Activated T-helper 1 cell treated with anti-CD3 and anti-CD28 coated beads, Interleukin-2, amount 50 U/mL, for 16 hours (primary cell): ENCODE results near the gene HAUS7.

Experiments
- DNase-seq, 2 donors: peaks; one replicate each; pipeline ENCODE4 v3.0.0-alpha.2; 2020; ENCODE audit warnings: low read depth in 1 of 2, low spot score in 1 of 2

The HAUS7 gene

GRCh38 chrX:153441296-153441695 is 29.1 kb downstream of the HAUS7 start:
- no peak for DNase-seq

GRCh38 chrX:153440556-153441135 is 29.7 kb downstream of the HAUS7 start:
- no peak for DNase-seq

DNA sequence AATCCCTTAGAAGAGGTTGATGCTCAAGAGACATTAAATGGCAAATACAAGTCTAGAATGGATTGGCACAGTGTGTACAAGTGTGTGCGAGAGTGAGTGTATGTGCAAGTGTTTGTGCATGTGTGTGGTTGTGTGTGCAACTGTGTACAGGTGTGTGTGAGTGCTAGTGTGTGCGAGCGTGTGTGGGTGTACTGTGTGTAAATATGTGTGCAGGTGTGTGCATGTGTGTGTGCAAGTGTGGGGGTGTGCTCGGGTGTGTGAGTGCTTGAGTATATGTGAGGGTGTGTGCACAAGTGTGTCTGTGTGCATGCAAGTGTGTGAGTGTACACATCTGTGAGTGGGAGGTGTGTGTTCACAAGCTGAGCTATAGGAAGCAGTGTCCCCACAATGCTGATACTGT is 30.4 kb downstream of the HAUS7 start:
- DNase-seq, result no peak

GRCh38 chrX:153438532-153438931 is 31.8 kb downstream of the HAUS7 start:
- no peak for DNase-seq

- no peak for DNase-seq
Measured at GRCh38 chrX:153435845-153436244, 34.5 kb downstream of the HAUS7 start.

- DNase-seq, result no peak
Measured at GRCh38 chrX:153434801-153435200, 35.6 kb downstream of the HAUS7 start.

GRCh38 chrX:153433781-153434285 is 36.5 kb downstream of the HAUS7 start:
- DNase-seq, result no peak

- DNase-seq, result no peak
Measured at GRCh38 chrX:153433161-153433680, 37.2 kb downstream of the HAUS7 start.

DNA sequence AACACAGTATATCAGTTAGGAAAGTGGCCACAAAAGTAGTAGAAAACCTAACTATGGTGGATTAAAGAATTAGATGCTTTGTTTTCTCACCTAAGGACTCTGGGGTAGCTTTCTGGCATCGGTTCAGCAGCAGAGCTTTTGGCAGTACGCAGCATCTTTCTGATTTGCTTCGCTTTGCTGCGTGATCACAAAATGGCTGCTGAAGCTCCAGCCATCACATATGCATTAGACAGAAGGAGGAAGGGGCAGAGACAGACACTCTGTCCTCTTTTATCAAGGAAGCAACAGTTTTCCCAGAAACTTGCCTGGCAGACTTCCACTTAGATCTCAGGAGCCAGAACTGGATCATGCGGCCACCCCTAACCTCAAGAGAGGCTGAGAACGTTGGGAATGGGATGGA is 39.6 kb downstream of the HAUS7 start:
- DNase-seq, result no peak

DNA sequence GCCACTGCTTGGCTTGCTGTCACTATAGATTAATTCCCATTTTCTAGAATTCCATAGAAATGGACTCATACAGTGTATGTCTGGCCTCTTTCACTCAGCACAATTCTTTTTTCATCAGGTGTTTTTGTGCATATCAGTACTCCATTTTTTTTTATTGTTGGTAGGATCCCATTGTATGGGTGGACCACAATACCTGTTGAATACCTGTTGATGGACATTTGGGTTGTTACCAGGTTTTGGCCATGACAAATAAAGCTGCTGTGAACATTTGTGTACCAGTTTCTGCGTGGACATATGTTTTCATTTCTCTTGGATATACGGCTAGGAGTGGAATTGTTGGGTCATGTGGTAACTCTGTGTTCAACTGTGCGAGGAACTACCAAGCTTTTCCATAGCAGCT is 44.2 kb downstream of the HAUS7 start:
- DNase-seq, result no peak

DNA sequence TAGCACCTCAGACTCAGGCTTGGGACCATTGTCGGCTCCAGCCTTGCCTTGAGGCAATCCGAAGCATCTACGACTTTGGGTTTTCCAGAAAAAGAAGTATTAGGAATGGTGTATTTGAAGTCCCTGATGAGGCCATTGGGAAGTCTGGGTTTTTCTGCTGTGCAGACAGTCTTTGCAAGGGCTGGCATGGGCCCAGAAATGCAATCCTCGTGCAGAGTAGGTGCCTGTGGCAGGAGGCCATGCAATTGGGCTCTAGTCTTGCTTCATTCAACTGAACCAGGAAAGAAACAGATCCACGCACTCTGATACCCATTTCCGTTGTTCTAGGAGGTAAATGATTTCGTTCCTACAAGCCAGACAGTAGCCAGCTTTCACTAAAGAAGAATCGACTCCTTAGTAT is 46.7 kb downstream of the HAUS7 start:
- DNase-seq, result no peak

- DNase-seq, result no peak
Measured at GRCh38 chrX:153421856-153422255, 48.5 kb downstream of the HAUS7 start.

- DNase-seq, result no peak
Measured at GRCh38 chrX:153420851-153421599, 49.4 kb downstream of the HAUS7 start.

DNA sequence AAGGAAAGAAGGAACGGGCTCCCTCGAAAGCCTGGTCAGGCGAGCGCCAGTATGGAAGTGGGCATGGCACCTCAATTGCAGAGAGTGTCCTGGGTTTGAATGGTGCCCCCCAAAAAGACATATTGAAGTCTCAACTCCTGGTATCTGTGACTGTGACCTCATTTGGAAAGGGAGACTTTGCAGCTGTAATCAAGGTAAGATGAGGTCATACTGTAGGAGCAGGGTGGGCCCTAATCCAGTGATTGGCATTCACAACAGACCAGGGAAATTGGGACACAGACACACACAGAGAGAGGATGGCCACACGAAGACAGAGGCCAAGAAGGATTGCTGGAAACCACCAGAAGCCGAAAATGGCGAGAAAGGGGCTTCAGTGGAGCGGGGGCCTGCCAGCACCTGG is 52.7 kb downstream of the HAUS7 start:
- no peak for DNase-seq

- DNase-seq, result no peak
Measured at GRCh38 chrX:153416781-153417450, 53.5 kb downstream of the HAUS7 start.

DNA sequence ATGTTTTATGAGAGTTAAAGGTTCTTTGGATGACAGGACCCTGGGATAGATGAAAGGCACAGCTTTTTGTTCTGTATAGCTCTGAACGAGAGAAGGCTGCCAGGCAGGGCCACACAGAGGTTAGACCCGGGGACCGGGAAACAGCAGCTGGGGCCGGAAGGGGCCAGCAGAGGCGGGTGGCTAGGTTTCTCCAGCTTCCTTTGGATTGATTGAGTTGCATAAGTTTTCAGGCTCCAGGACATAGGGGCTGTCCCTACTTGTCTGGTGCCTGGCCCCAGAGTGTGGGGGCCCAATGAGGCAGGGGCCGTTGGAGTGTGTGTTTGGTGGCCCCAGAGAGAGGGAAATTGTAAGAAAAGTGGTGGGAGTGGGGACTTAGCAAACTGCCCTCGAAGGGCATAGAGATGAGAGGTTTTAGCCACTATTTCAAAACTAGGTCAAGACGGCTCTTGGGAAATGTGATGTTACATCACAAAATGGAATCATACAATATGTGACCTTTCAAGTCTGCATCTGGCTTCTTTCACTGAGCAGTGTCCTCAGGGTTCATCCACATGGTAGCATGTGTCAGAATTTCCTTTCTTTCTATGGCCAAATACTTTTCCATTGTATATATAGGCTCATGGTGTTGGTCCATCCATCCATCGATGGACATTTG is 55.4 kb downstream of the HAUS7 start:
- DNase-seq, result no peak

DNA sequence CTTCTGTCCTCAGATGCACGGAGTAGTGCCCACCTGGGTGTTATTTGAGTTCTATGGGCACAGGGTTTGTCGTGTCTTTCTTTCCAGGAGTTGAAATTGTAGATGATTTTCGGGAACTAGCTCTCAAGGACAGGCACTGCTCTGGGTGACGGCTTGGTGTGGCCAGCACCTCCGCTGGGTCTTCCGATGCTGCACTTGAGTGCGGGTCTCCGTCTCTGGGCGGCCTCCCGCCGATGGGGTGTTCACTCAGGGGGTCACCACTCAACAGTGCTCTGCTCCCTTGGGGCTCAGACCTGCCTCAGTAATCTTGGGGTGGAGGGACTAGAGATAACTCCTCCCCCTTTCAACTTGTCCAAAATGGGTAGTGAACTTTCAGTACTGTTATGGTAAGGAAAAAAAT is 56.6 kb downstream of the HAUS7 start:
- DNase-seq, result no peak

DNA sequence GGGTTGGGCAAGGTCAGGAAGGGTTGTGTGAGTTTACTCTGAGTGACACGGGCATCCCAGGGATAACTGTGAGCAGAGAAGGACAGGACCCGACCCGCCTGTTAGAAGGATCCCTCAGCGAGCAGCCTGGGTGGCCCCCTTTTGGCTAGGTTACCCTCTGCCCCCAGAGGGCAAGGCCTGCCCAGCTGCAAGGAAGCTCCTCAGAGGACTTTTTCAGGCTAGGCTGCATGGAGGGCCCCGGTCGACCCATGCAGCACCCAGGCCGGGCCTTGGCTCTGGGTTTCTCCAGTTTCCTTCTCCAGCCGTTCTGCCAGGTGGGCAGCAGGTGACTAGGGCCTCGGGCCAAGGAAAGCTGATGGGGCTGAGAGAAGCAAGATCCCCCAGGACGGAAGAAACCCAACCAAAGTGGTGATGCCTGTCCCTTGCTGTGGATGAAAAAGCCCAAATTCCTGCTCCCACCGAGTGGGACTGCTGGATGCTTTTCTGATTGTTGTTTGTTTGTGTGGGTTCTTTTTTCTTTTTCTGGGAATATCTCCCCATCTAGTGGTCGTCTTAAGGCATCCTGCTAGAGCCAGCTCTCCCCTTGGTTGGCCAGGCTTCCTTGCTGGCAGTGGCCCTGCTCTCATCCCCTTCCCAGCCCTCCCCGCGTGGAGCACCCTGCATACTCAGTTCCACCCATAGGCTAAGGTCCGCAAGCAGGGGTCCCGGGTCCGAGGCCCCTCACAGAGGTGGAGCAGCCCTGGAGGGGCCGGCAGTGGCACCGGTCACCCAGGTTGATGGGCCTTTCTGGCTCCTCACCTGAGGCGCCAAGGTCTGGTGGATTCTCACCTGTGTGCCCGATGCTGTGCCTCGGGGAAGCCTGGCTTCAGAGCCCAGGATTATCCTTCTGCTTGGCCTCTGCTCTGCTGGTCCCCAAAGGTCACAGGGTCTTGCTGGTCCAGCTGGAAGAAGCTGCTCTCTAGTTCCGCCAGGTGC is 57.3 kb downstream of the HAUS7 start:
- DNase-seq, result no peak

DNA sequence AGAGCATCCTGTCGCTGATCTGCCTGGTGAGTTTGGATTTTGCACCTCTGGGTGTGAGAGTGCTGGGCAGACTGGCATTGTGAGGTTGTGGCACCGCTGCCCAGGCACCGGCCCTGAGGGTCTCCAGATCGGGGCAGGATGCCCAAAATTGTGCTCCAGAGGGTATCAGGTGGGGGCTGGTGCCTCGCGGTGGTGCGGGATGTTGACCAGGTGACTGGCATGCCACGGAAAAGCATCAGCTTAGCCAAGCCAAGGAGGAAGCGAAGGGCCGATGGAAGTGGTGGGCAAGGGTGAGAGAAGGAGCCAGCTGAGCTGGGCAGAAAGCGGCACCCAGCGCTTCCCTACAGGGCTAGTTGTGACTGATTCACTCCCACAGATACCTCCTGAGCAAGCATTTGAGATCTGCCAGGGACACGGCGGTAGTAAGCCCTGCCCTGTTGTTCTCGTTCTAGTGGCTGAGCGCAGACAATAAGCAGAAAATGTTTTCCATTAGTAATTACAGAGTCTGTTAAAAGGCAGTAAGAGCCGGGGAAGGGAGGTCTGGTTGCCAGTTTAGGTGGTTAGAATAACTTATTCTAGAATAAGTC is 58.3 kb downstream of the HAUS7 start:
- no peak for DNase-seq
